NOMO-1 treated with dmso at 0.1 percent for 144 hours (cell line): Measurements from ENCODE around the gene MAP4K3.

Experiments used
- DNase-seq: peaks from one replicate; lab custom pipeline; 2025; ENCODE audit not compliant: unreplicated experiment; lab: John Stamatoyannopoulos, UW

MAP4K3 gene

GRCh38 chr2:39445934-39446333 lies 8.8 kb upstream of the MAP4K3 start:
- DNase-seq: no peak

DNA sequence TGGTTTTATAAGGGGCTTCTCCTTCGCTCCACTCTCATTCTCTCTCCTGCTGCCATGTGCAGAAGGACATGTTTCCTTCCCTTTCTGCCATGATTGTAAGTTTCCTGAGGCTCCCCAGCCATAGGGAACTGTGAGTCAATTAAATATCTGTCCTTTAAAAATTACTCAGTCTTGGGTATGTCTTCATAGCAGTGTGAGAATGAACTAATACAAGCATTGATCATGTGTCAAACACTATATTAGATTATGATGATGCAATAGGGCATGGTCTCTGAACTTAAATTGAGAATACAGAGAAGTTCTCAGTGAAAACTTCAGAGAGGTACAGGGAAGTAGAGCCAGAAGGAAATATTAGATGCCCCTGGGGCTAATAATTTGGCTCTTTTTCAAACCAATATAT lies 5.9 kb upstream of the MAP4K3 start:
- no peak for DNase-seq

GRCh38 chr2:39437522-39438296 lies 624 bp upstream of the MAP4K3 start:
- no peak for DNase-seq

- no peak for DNase-seq
These were observed 1.1 kb downstream of the MAP4K3 start for GRCh38 chr2:39435741-39436591.

DNA sequence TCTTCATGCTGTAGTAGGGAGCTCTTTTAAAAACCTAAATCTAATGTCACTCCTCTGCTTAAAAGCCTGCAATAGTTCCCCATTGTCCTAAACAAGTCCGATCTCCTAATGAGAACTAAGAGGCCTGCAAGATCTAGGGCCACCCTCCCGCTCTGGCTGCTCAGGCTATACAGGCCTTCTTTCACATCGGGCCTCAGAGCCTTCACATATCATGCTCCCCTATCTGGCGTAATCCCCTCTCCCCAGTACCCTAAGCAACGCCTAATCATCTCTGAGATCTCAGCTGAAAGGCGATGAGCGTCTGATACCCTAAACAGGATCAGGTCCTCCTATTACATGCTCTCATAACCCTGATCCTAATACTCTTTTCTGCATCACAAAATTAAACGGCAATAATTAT lies 1.9 kb downstream of the MAP4K3 start:
- DNase-seq: no peak

- no peak for DNase-seq
These were observed 2.7 kb downstream of the MAP4K3 start for GRCh38 chr2:39434233-39434897.

- no peak for DNase-seq
These were observed 3.4 kb downstream of the MAP4K3 start for GRCh38 chr2:39433586-39434195.

DNA sequence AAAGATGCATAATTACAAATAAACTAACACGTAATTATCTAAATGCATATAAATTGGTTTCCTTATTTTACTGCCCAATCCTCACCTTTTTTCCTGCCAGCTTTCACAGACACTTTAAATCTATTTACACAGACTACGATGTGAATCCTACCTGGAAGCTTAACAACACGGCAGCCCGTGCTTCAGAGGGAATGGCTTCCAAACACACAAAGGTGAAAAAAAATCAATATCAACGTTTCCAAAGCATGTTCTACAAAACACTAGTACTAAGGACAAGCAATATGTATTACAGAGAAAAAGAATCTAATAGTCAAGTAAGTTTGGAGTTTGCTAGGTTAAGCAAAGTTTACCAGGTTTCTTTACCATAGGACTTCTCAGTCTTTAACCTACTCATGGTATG lies 4.4 kb downstream of the MAP4K3 start:
- no peak for DNase-seq

DNA sequence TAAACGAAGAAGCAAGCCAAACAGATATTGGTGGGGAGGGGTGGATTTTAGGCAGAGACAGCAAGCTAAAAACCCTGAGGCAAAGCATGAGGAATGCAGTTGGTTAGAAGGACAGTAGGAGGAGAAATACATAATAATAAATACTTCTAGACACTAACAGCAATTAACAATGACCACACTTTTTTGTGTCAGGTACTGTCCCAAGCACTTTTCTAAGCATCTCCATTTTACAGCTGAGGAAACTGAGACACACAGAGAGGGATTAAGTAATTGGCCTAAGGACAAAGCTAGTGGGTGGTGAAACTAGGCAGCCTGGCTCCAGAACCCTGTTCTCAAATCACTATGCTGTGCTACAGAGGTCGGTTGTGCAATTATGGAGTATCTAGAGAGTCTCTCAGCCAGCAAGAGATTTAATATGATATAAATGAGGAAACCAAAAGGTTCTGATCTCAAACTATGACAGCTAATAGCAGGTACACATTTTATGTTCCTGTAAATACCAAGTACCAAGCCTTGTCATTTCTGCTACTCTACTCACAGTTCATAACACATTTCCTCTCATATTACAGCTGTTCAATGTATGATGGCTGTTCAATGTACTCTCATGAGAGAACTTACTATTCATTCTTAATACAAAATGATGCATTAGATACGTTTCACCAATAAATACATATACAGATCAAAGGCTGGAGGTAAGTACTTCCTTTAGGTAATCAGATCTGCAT lies 5.3 kb downstream of the MAP4K3 start:
- DNase-seq: no peak

DNA sequence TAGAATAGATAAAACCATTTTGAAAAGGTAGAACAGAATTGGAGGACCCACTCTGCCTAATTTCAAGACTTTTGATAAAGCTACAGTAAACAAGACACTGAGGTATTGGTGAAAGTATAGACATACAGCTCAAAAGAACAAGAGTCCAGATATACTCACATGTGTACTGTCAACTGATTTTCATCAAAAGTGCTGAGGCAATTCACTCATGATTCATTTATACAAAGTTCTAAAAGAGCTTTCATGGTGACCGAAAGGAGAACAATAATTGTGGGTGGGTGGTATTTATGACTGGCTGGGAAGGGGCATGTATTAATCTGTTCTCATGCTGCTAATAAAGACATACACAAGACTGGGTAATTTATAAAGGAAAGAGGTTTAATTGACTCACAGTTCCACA lies 7.3 kb downstream of the MAP4K3 start:
- DNase-seq: no peak

GRCh38 chr2:39424951-39425350 lies 12.1 kb downstream of the MAP4K3 start:
- DNase-seq: no peak

- no peak for DNase-seq
These were observed 14.4 kb downstream of the MAP4K3 start for GRCh38 chr2:39422700-39423099.

DNA sequence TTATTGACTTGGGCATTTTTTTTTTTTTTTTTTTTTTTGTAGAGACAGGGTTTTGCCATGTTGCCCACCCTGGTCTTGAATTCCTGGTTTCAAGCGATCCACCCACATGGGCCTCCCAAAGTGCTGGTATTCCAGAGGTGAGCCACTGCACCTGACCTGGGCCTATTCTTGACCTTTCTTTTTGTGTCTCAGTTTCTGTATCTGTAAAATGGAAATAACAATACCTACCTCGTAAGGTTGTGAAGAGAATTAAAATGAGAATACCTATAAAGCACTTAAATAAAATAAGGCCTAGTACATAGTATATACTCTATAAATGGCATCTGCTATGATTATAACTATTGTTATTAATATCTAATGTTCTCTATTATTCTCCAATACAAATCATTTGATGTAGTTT lies 15.7 kb downstream of the MAP4K3 start:
- no peak for DNase-seq

DNA sequence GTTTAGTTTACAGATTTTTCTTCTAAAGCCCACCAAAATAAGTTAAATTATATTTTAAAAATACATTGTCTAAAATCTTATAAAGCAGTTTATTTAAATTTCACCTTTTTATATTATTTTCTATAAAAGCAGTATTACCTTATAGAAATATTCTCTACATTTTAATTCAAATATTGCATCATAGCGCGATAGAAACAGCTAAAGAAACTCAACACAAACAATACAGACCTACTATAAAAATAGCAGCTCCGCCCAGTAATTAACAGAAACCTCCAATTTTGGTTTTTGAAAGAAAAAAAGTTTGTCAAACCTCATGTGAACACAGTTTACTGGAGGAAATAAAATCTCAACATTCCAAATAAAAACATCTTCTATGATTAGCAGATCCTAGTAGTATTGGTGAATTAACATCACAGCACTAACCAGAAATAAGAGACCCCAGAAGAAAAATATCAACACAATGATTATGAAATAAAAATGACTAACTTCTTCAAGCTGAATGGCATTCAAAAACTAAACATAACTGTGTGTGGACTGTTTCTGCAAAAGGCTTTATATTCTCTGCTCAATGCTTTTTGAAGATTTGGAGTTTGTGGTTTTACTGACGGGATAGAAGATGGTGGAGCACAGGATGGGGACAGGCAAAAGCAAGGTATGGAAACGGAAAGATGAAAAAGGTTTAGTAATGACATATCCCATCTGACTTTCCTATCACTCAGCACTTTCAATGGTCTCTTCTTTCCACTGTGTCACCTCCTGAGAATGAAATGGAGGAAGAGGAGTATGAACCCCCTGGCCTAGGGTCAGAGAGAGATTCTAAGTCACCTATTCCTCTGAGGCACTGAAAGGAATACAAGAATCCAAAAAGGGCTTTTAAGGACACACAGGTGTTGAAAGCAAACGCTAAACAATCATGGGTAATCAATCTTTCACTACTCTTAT lies 17.5 kb downstream of the MAP4K3 start:
- DNase-seq: no peak

DNA sequence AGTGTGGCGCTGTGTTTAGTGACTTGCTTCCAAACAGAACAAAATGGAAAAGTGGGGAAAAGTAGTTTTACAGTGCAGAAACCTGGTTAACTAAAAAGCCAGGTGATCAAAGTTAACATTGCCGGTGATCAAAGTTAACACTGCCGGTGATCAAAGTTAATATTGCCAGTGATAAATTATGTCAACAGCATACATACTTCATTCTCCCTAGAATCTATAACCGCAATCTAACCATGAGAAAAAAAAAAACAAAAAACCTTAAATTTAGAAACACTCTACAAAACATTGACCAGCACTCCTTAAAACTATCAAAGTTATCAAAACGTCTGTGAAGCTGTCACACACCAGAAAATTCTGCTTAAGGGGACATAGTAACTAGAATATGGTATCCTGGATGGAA lies 18.6 kb downstream of the MAP4K3 start:
- no peak for DNase-seq

- no peak for DNase-seq
These were observed 20.9 kb downstream of the MAP4K3 start for GRCh38 chr2:39416140-39416539.

DNA sequence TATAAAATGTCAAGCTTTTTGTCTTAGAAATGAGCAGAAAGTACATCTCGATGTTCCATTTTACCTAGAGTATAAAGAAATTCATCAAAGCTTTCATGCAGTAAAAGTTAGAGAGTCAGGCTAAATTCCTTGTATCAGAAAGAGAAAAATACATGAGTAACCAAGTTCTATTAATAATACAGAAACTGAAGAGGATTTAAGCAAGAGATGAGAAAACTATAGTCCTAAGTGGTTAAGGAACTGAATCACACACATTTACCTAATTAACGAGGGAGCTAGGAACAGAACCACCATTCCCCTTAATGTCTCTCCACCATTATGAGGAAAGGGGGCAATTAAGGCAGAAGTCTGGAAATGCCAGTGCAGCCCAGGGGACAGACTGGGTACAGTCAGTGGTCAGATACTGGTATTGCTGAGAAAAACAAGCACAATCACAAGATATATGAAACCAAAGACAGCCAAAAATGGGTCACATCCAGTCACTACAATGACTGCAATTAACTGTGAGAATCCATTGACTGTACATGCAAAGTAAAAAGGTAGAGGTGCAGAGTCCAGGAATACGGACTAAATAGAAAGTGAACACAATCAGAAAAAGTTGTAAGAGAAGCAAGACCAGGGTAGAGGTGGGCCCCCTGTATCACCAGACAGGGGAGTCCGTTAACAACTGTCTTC lies 23.9 kb downstream of the MAP4K3 start:
- no peak for DNase-seq

- DNase-seq: no peak
These were observed 25.7 kb downstream of the MAP4K3 start for GRCh38 chr2:39411181-39411944.
